HepG2 (cell line): ENCODE results near the gene ZBTB25. TPM values are rescaled to one million over a fixed set of nuclear protein-coding genes. Genes with fewer than 3 reads are reported as not detected.
A peak's percentile ranks its signal among the peaks of the same experiment; 100 is the strongest.

Source experiments
- ATAC-seq: fragments of 200-7000 bp; cut with Tn5 transposase; 3 replicates; pipeline ENCODE4 v1.9.1; 2020; ENCODE audit warnings: mild to moderate bottlenecking, moderate library complexity
- BruUV-seq: library from RNA; stranded (reverse); fragments of 400-500 nt; replicated peaks from 2 replicates; lab custom pipeline; 2021; lab: Mats Ljungman, UMichigan
- CTCF ChIA-PET: fragments of 300-600 bp; formaldehyde crosslinking; extraction: SDS; loops from one replicate; lab custom pipeline; 2021; ENCODE audit warnings: low total read pairs, inconsistent platforms, low intra/inter-chr PET ratio; lab: Yijun Ruan, JAX
- POLR2A ChIA-PET: fragments of 350-600 bp; sonication (Branson Sonifier 250); formaldehyde crosslinking; loops from one replicate; lab custom pipeline; 2020; ENCODE audit warnings: antibody characterized with exemption, inconsistent platforms; lab: Yijun Ruan, JAX
- DNase-seq: peaks from one replicate; pipeline ENCODE4 v3.0.0-alpha.2; 2015; ENCODE audit warnings: low spot score
- FAIRE-seq: peaks from 3 replicates; lab custom pipeline; 2011; peaks lifted over from hg19 to GRCh38; lab: Jason Lieb, UNC
- H2AFZ ChIP-seq: one replicate; pipeline ENCODE4 v1.6.1; 2011; ENCODE audit warnings: low read length, inconsistent platforms
- H3K27ac ChIP-seq: fragments of 300-600 bp; 3 replicates; pipeline ENCODE4 v1.8.0; 2011; ENCODE audit warnings: mixed run types, mild to moderate bottlenecking, mixed read lengths, low read length, inconsistent platforms; ENCODE audit not compliant: insufficient read depth; ENCODE audit errors: extremely low read length
- H3K27me3 ChIP-seq, 2 experiments: fragments of 200-600 bp in 1 of 2; 2 replicates in 1 of 2; 3 replicates in 1 of 2; pipeline versions ENCODE4 v1.6.0 to v1.8.0; 2011; ENCODE audit warnings: low read length in 2 of 2, mild to moderate bottlenecking in 2 of 2, moderate library complexity in 2 of 2, inconsistent platforms in 1 of 2; ENCODE audit not compliant: insufficient read depth in 2 of 2, control insufficient read depth in 1 of 2
- H3K36me3 ChIP-seq, 2 experiments: fragments of 200-600 bp in 1 of 2; replicated peaks in 1 of 2; 2 replicates in 1 of 2; 3 replicates in 1 of 2; pipeline versions ENCODE4 v1.5.1 to v1.8.0; 2011; ENCODE audit warnings: low read length in 2 of 2, inconsistent platforms in 1 of 2; ENCODE audit not compliant: insufficient read depth in 2 of 2, control insufficient read depth in 1 of 2
- H3K4me1 ChIP-seq: 2 replicates; pipeline ENCODE4 v1.5.1; 2012; ENCODE audit warnings: low read length, inconsistent platforms; ENCODE audit not compliant: insufficient read depth
- H3K4me2 ChIP-seq: 2 replicates; pipeline ENCODE4 v1.6.0; 2011; ENCODE audit warnings: low read depth, low read length, inconsistent platforms
- H3K4me3 ChIP-seq, 3 experiments: fragments of 200-600 bp in 1 of 3; sonication (generic), shearing (Covaris generic) in 1 of 3; replicated peaks in 1 of 3; 2 replicates each; pipeline ENCODE4 v1.5.1; 2011 to 2016; ENCODE audit warnings: low read length in 3 of 3, inconsistent platforms in 2 of 3, low read depth in 2 of 3, mild to moderate bottlenecking in 2 of 3, control low read depth in 1 of 3, mixed read lengths in 1 of 3; ENCODE audit not compliant: insufficient read depth in 1 of 3
- H3K79me2 ChIP-seq: one replicate; pipeline ENCODE4 v1.6.1; 2011; ENCODE audit warnings: low read length, inconsistent platforms; ENCODE audit not compliant: insufficient read depth
- H3K9ac ChIP-seq: 2 replicates; pipeline ENCODE4 v1.6.0; 2011; ENCODE audit warnings: mild to moderate bottlenecking, low read depth, low read length, inconsistent platforms; ENCODE audit not compliant: insufficient read depth
- H3K9me3 ChIP-seq: 2 replicates; pipeline ENCODE4 v1.5.1; 2012; ENCODE audit warnings: mild to moderate bottlenecking, low read length
- H4K20me1 ChIP-seq: 2 replicates; pipeline ENCODE4 v1.6.0; 2011; ENCODE audit warnings: inconsistent platforms, mild to moderate bottlenecking, low read length, moderate library complexity; ENCODE audit not compliant: insufficient read depth
- HIVEP1 ChIP-seq: sonication (generic); formaldehyde crosslinking; IDR thresholded peaks from 2 replicates; pipeline ENCODE4 v1.4.0; 2020; ENCODE audit warnings: mild to moderate bottlenecking, missing genetic modification reagents
- KDM2A ChIP-seq: sonication (generic); formaldehyde crosslinking; IDR thresholded peaks from 2 replicates; pipeline ENCODE4 v1.4.0; 2020; ENCODE audit warnings: low read depth, missing genetic modification reagents, borderline replicate concordance
- MAZ ChIP-seq, 2 experiments: sonication (generic) in 1 of 2; formaldehyde crosslinking in 1 of 2; IDR thresholded peaks; 2 replicates each; pipeline versions ENCODE4 v1.5.0 to v1.6.1; 2012 to 2020; ENCODE audit warnings: low read depth in 2 of 2, mild to moderate bottlenecking in 2 of 2, borderline replicate concordance in 1 of 2, improper control_type of control experiment in 1 of 2, low read length in 1 of 2, missing genetic modification reagents in 1 of 2, moderate library complexity in 1 of 2
- NFYB ChIP-seq: sonication (generic); formaldehyde crosslinking; IDR thresholded peaks from 2 replicates; pipeline ENCODE4 v1.4.0; 2020; ENCODE audit warnings: missing genetic modification reagents
- SETDB1 ChIP-seq: sonication (generic); formaldehyde crosslinking; IDR thresholded peaks from 2 replicates; pipeline ENCODE4 v1.5.1; 2020; ENCODE audit warnings: missing genetic modification reagents, mild to moderate bottlenecking, borderline replicate concordance
- ZNF121 ChIP-seq: sonication (generic); formaldehyde crosslinking; IDR thresholded peaks from 2 replicates; pipeline ENCODE4 v1.5.0; 2020; ENCODE audit warnings: mild to moderate bottlenecking, missing genetic modification reagents
- ZNF280B ChIP-seq: sonication (generic); formaldehyde crosslinking; IDR thresholded peaks from 2 replicates; pipeline ENCODE4 v1.5.0; 2020; ENCODE audit warnings: missing genetic modification reagents, mild to moderate bottlenecking, borderline replicate concordance
- WGBS: methylation state at CpG from one replicate; pipeline ENCODE4 v1.1.6; 2017; ENCODE audit warnings: low lambda C conversion rate; 5-methylcytosine and 5-hydroxymethylcytosine counted together
- in situ Hi-C: cut with HindIII; loops from 2 replicates; pipeline ENCODE4 v1.10.0; 2017; ENCODE audit warnings: low pct_unique_long_range_greater_than_20kb; ENCODE audit not compliant: extremely low pct_ligation_motif_present
- intact Hi-C: fragments of 100-400 bp; cut with micrococcal nuclease; formaldehyde crosslinking; loops from one replicate; pipeline ENCODE4 v1.10.0; 2022; ENCODE audit not compliant: unreplicated experiment
- polyA plus RNA-seq, 8 experiments: library from polyadenylated mRNA; depleted of rRNA in 3 of 8; stranded (reverse) in 7 of 8; unstranded in 1 of 8; fragments of >200 nt; fragmentation: Illumina TruSeq in 4 of 8; extraction: Trizol in 4 of 8; gene quantifications; 2 replicates each; pipeline versions ENCODE4 v1.2.1 to v1.2.3, GENCODE V29; 2011 to 2016; ENCODE audit warnings: low read depth in 4 of 8, missing spikeins in 1 of 8, mixed read lengths in 1 of 8; ENCODE audit not compliant: insufficient read depth in 1 of 8
- total RNA-seq, 5 experiments: library from RNA; depleted of rRNA; stranded (reverse); fragments of >200 nt; fragmentation: Illumina TruSeq; extraction: Trizol; gene quantifications; 2 replicates each; pipeline ENCODE4 v1.2.3, GENCODE V29; 2016; ENCODE audit warnings: low read depth in 1 of 5
- TF ChIP-seq, protein P1 (sequence below): IDR thresholded peaks from 2 replicates; pipeline ENCODE4 v1.6.1; 2016; ENCODE audit warnings: low read depth, control low read depth
- TF ChIP-seq, protein P2 (sequence below): sonication (generic); formaldehyde crosslinking; IDR thresholded peaks from 2 replicates; pipeline ENCODE4 v1.5.0; 2020; ENCODE audit warnings: missing genetic modification reagents
- TF ChIP-seq, protein P3 (sequence below): sonication (generic); formaldehyde crosslinking; conservative IDR thresholded peaks from 2 replicates; pipeline ENCODE4 v1.8.0; 2022; ENCODE audit warnings: mild to moderate bottlenecking, moderate library complexity, missing genetic modification reagents

The ZBTB25 gene
- total and polyA plus RNA-seq, 2 of the 13 experiments (the other 11 are each of a cell fraction or from before 2014, with no cell fraction given): 3.5 to 7.6 TPM

DNA sequence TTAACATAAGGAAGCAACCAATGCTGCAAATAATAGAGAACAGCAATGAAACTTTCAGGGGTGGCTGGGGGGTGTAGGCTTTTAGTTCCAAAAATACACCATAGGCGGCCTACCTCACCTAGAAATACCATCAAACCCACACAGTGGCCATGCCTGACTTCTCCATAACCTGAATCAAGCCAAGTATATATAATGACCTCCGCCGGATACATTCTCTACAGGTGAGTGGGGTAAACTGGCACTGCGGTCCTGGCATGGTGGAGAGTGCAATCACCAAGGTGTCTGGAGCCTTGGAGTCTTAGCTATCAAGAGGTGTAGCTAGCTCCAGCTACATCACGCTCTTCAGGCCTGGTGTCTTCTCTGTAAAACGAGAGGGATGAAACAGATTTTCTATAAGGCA, 1.2 kb downstream of the ZBTB25 start:
- Histone ChIP-seq H2AFZ (no peak overlapping the region), H3K4me1 (peaks cover 49% of the 10 kb centered on the region)
- intact Hi-C loops: no loop called here

GRCh38 chr14:64501411-64502171, 2.0 kb downstream of the ZBTB25 start:
- ChIA-PET POLR2A (interaction anchor here (0.7 to 0.8 kb wide), 2 partner anchors 12 to 114 kb away, joined by 3 to 4 read pairs; partner anchors contain the start of gene MTHFD1), CTCF (interaction anchor here (0.9 kb wide), 1 partner anchor 71 kb away, joined by 3 read pairs; no protein-coding TSS in a partner anchor)
- 14% methylated on average over 5 of the region's 8 CpGs for WGBS
- Histone ChIP-seq H3K4me2 (peak overlapping the region; percentile 85), H4K20me1 (peaks cover 10% of the 10 kb centered on the region), H3K27ac (peak overlapping the region; percentile 44), H3K9me3 (no peaks in the 10 kb centered on the region), H2AFZ (no peak overlapping the region), H3K4me1 (peaks cover 41% of the 10 kb centered on the region), H3K27me3 (no peaks in the 10 kb centered on the region; a peak in 1 of 5 replicates), H3K79me2 (peaks cover 28% of the 10 kb centered on the region), H3K4me3 (peak overlapping the region; percentile 93 to 98 (median 96)), H3K36me3 (no peaks in the 10 kb centered on the region), H3K9ac (peak overlapping the region; percentile 95)
- BruUV-seq: no TSS peak
- intact Hi-C loops: no loop called here
- in situ Hi-C loops: no loop called here
- DNase-seq (peak; percentile 55), ATAC-seq (no peak), FAIRE-seq (no peak)
- TF ChIP-seq KDM2A: 0 out of 2 replicates have a peak, but pooled peaks have one; percentile 18
- TF ChIP-seq, protein P1, sequence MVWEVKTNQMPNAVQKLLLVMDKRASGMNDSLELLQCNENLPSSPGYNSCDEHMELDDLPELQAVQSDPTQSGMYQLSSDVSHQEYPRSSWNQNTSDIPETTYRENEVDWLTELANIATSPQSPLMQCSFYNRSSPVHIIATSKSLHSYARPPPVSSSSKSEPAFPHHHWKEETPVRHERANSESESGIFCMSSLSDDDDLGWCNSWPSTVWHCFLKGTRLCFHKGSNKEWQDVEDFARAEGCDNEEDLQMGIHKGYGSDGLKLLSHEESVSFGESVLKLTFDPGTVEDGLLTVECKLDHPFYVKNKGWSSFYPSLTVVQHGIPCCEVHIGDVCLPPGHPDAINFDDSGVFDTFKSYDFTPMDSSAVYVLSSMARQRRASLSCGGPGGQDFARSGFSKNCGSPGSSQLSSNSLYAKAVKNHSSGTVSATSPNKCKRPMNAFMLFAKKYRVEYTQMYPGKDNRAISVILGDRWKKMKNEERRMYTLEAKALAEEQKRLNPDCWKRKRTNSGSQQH (CRISPR knock-in tag): no peak
- TF ChIP-seq, protein P2, sequence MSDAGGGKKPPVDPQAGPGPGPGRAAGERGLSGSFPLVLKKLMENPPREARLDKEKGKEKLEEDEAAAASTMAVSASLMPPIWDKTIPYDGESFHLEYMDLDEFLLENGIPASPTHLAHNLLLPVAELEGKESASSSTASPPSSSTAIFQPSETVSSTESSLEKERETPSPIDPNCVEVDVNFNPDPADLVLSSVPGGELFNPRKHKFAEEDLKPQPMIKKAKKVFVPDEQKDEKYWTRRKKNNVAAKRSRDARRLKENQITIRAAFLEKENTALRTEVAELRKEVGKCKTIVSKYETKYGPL (CRISPR knock-in tag): peak; percentile 94
- no peak for TF ChIP-seq ZNF280B (CRISPR knock-in tag)
- no peak for TF ChIP-seq SETDB1 (CRISPR knock-in tag)
- peak; percentile 52; the same call in 1 of the 2 replicates for TF ChIP-seq ZNF121 (CRISPR knock-in tag)
- TF ChIP-seq NFYB (CRISPR knock-in tag): no peak

More for the DNA sequence above, 1.2 kb downstream of the ZBTB25 start:
- 11% methylated on average over 5 of the region's 6 CpGs for WGBS
- H3K27me3 ChIP-seq: no peaks in the 10 kb centered on the region; a peak in 1 of 5 replicates
- no peaks in the 10 kb centered on the region for H3K9me3 ChIP-seq
- ATAC-seq: no peak
- H3K79me2 ChIP-seq: peaks cover 36% of the 10 kb centered on the region
- TF ChIP-seq MAZ (IDR thresholded peaks at IDR 0.05; ENCODE audit: borderline replicate concordance, low read depth, low read length): no peak
- TF ChIP-seq MAZ (CRISPR knock-in tag; IDR thresholded peaks at IDR 0.05; ENCODE audit: low read depth): 0 out of 2 replicates have a peak, but pooled peaks have one; percentile 6
- TF ChIP-seq, protein P3, sequence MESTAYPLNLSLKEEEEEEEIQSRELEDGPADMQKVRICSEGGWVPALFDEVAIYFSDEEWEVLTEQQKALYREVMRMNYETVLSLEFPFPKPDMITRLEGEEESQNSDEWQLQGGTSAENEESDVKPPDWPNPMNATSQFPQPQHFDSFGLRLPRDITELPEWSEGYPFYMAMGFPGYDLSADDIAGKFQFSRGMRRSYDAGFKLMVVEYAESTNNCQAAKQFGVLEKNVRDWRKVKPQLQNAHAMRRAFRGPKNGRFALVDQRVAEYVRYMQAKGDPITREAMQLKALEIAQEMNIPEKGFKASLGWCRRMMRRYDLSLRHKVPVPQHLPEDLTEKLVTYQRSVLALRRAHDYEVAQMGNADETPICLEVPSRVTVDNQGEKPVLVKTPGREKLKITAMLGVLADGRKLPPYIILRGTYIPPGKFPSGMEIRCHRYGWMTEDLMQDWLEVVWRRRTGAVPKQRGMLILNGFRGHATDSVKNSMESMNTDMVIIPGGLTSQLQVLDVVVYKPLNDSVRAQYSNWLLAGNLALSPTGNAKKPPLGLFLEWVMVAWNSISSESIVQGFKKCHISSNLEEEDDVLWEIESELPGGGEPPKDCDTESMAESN (CRISPR knock-in tag): 0 out of 2 replicates have a peak, but pooled peaks have one; percentile 14
- TF ChIP-seq HIVEP1 (CRISPR knock-in tag): no peak
- TF ChIP-seq, all 625 proteins: peak for 2
- Histone ChIP-seq H3K36me3 (no peaks in the 10 kb centered on the region), H3K4me2 (peak overlapping the region; percentile 85), H3K4me3 (peak overlapping the region; percentile 93 to 98 (median 96)), H4K20me1 (peaks cover 17% of the 10 kb centered on the region), H3K27ac (peak overlapping the region; percentile 99), H3K9ac (peak overlapping the region; percentile 95)
- POLR2A ChIA-PET: interaction anchor here (1.0 kb wide), 1 partner anchor 115 kb away, joined by 3 read pairs; the partner anchor contains the start of gene MTHFD1
- in situ Hi-C loops: no loop called here
- no peak for DNase-seq
- FAIRE-seq: no peak
- CTCF ChIA-PET: no interaction called here
- no TSS peak for BruUV-seq
